Uterus (tissue), 2 donors: ENCODE results near the gene TNNI3K.

ENCODE experiments used
- POLR2A ChIP-seq, 2 donors: fragments of 450-650 bp; IDR thresholded peaks; one replicate each; pipeline ENCODE4 v1.6.1; 2016; ENCODE audit warnings: antibody characterized with exemption in 2 of 2, mild to moderate bottlenecking in 1 of 2, moderate library complexity in 1 of 2
- TF ChIP-seq, protein P1 (sequence below), 4 experiments: fragments of 200-600 bp in 2 of 4; fragments of 450-650 bp in 2 of 4; sonication (generic) in 2 of 4; IDR thresholded peaks; one replicate each; pipeline ENCODE4 v1.5.1; 2016 to 2019; ENCODE audit warnings: antibody characterized with exemption in 4 of 4, mild to moderate bottlenecking in 2 of 4, moderate library complexity in 1 of 4

DNA sequence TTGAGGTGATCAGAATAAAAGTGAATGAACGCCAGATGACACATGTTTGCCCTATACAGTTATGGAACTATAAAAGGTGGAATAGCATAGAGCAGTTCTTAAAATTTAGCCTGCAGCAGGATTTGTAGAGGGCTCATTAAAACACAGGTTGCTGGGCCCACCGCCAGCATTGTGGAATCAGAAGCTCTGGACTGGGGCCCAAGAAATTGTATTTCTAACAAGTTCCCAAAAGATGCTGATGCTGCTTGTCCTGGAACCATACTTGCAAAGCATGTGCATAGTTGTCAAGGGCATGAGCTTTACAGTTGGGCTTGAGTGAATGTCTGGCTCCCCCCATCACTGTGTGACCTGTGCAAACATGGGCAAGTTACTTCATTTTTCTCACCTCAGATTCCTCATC lies 314.7 kb downstream of the TNNI3K start:
- TF ChIP-seq, protein P1, sequence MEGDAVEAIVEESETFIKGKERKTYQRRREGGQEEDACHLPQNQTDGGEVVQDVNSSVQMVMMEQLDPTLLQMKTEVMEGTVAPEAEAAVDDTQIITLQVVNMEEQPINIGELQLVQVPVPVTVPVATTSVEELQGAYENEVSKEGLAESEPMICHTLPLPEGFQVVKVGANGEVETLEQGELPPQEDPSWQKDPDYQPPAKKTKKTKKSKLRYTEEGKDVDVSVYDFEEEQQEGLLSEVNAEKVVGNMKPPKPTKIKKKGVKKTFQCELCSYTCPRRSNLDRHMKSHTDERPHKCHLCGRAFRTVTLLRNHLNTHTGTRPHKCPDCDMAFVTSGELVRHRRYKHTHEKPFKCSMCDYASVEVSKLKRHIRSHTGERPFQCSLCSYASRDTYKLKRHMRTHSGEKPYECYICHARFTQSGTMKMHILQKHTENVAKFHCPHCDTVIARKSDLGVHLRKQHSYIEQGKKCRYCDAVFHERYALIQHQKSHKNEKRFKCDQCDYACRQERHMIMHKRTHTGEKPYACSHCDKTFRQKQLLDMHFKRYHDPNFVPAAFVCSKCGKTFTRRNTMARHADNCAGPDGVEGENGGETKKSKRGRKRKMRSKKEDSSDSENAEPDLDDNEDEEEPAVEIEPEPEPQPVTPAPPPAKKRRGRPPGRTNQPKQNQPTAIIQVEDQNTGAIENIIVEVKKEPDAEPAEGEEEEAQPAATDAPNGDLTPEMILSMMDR (IDR thresholded peaks at IDR 0.05): no peak
- no peak for TF ChIP-seq POLR2A (IDR thresholded peaks at IDR 0.05)
